ENCODE results near the gene SULF2. TPM values are rescaled to one million over a fixed set of nuclear protein-coding genes. Genes with fewer than 3 reads are reported as not detected.

SULF2 gene
- total RNA-seq, 1 experiment from 2014 or later, result 82.2 TPM

DNA sequence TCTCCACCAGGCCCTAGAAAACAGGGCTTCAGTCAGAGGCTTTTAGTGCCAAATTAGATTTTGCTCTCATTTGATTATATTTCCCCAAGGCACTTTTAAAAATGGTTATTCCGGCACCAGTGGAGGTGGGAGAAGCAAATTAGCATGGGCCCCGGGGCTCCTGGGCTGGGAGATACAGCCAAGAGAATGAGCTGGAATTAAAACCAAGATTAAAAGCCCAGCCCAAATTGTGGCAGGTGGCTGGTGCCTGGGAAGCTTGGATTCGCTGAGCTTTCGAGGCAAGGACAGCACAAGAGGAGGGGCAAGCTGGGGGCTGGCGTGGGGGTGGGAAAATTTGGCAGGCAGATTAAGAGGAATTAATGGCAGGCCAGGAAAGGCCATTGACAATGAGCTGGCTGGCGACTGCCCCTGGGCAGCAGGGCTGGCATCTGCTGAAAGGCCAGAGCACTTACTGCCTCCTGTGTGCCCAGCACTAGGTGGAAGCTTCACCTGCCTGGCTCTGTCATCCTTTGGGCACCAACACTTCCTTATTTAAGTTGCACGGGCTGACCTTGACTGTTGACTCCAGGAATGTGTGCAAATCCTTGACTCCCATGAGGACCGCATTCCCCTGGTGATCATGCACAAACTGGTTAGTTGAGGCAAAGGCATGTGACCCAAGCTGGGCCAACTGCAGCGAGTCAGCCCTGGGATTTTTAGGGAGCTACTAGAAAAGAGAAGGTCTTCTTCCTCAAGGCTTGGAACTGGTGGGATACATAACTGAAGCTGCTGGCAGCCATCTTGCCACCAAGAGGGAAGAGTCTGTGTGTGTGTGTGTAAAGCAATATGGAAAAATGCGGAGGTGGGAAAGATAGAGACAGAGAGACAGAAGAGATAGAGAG lies 76.1 kb downstream of the SULF2 start:
- POLR2A ChIA-PET, result interaction anchor here (0.9 kb wide), 1 partner anchor 14 kb away, joined by 3 read pairs; no protein-coding TSS in a partner anchor

DNA sequence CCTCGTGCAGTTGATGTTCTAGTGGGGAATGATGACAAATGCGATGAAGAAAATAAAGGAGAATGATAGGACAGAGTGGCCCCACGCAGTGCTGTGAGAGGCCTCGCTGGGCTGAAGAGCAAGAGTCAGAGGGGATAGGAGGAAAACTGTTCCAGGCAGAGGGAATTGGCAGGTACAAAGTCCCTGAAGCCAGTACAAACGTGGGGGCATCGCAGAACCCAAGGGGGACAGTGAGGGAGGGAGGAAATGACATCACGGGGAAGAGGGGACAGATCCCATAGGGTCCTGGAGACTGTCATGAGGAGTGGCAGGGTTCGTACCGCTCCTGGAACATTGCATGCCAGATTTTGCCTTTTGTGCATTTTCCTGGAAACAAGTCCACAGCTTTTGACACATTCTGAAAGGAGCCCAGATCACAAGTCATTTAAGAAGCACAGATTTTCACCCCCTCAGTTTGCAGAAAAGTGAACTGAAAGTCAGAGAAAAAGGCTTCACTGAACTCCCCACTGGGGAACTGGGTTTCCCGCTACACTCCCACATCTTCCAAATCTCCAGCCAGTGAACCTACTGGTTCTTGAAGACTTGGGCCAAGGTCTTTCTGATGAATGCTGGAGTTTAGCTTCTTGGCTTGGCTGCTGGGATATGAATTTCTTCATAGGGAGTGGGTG lies 77.0 kb downstream of the SULF2 start:
- BruUV-seq (replicated peaks), result no TSS peak
- TF ChIP-seq, protein P1, sequence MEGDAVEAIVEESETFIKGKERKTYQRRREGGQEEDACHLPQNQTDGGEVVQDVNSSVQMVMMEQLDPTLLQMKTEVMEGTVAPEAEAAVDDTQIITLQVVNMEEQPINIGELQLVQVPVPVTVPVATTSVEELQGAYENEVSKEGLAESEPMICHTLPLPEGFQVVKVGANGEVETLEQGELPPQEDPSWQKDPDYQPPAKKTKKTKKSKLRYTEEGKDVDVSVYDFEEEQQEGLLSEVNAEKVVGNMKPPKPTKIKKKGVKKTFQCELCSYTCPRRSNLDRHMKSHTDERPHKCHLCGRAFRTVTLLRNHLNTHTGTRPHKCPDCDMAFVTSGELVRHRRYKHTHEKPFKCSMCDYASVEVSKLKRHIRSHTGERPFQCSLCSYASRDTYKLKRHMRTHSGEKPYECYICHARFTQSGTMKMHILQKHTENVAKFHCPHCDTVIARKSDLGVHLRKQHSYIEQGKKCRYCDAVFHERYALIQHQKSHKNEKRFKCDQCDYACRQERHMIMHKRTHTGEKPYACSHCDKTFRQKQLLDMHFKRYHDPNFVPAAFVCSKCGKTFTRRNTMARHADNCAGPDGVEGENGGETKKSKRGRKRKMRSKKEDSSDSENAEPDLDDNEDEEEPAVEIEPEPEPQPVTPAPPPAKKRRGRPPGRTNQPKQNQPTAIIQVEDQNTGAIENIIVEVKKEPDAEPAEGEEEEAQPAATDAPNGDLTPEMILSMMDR (IDR thresholded peaks at IDR 0.05; ENCODE audit: unreplicated experiment), result no peak
- Mint-ChIP-seq H3K27me3 (ENCODE audit: insufficient read depth, unreplicated experiment) (no peaks in the 10 kb centered on the region), H3K4me1 (ENCODE audit: insufficient read depth, unreplicated experiment) (peaks cover 26% of the 10 kb centered on the region), H3K27ac (ENCODE audit: low read depth, unreplicated experiment) (no peak overlapping the region), H3K36me3 (ENCODE audit: insufficient read depth, unreplicated experiment) (peaks cover 57% of the 10 kb centered on the region), H3K9me3 (ENCODE audit: unreplicated experiment) (no peaks in the 10 kb centered on the region), H3K4me3 (ENCODE audit: unreplicated experiment) (no peak overlapping the region)
- CTCF ChIA-PET, result interaction anchor here (1.2 kb wide), 1 partner anchor 17 kb away, joined by 7 read pairs; no protein-coding TSS in a partner anchor
- POLR2A ChIA-PET, result interaction anchor here (0.9 to 1.1 kb wide), 2 partner anchors 13 to 15 kb away, joined by 3 read pairs; no protein-coding TSS in a partner anchor
- intact Hi-C loops (cut with micrococcal nuclease), result no loop called here
- no peak for DNase-seq (ENCODE audit: unreplicated experiment)

More for the DNA sequence above, 76.1 kb downstream of the SULF2 start:
- H3K27me3 Mint-ChIP-seq (ENCODE audit: insufficient read depth, unreplicated experiment), result no peaks in the 10 kb centered on the region
- BruUV-seq (replicated peaks), result no TSS peak
- no peak overlapping the region for H3K4me3 Mint-ChIP-seq (ENCODE audit: unreplicated experiment)
- H3K36me3 Mint-ChIP-seq (ENCODE audit: insufficient read depth, unreplicated experiment), result peaks cover 55% of the 10 kb centered on the region
- intact Hi-C loops (cut with micrococcal nuclease), result no loop called here
- H3K9me3 Mint-ChIP-seq (ENCODE audit: unreplicated experiment), result no peaks in the 10 kb centered on the region
- H3K27ac Mint-ChIP-seq (ENCODE audit: low read depth, unreplicated experiment), result no peak overlapping the region
- CTCF ChIA-PET, result interaction anchor here (0.5 to 1.2 kb wide), 4 partner anchors 16 to 1197 kb away, joined by 3 to 7 read pairs (median 4); no protein-coding TSS in a partner anchor
- DNase-seq (ENCODE audit: unreplicated experiment), result no peak
- H3K4me1 Mint-ChIP-seq (ENCODE audit: insufficient read depth, unreplicated experiment), result peaks cover 26% of the 10 kb centered on the region
- TF ChIP-seq, protein P1 (IDR thresholded peaks at IDR 0.05; ENCODE audit: unreplicated experiment), result no peak

DNA sequence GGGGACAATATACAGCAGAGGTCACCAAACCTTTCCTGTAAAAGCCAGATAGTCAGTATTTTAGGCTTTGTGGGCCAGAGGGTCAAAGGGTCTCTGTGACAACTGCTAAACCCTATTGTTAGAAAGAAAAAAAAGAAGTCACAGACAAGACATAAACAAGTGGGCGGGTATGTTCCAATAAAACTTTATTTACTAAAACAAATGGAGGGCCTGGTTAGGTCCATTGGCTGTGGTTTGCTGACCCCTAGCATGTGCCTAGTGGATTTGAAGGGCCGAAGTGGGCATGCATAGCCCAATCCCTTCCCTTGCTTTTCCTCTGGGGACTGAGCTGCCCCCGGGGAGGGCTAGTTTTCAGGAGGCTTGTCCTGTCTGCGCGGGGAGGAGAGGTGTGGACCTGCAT lies 78.9 kb downstream of the SULF2 start:
- Mint-ChIP-seq H3K36me3 (ENCODE audit: insufficient read depth, unreplicated experiment) (peaks cover 57% of the 10 kb centered on the region), H3K27ac (ENCODE audit: low read depth, unreplicated experiment) (no peak overlapping the region), H3K4me1 (ENCODE audit: insufficient read depth, unreplicated experiment) (peaks cover 14% of the 10 kb centered on the region), H3K9me3 (ENCODE audit: unreplicated experiment) (no peaks in the 10 kb centered on the region), H3K27me3 (ENCODE audit: insufficient read depth, unreplicated experiment) (no peaks in the 10 kb centered on the region), H3K4me3 (ENCODE audit: unreplicated experiment) (no peak overlapping the region)
- intact Hi-C loops (cut with micrococcal nuclease), result no loop called here
- TF ChIP-seq, protein P1 (IDR thresholded peaks at IDR 0.05; ENCODE audit: unreplicated experiment), result no peak
- CTCF ChIA-PET, result no interaction called here
- POLR2A ChIA-PET, result no interaction called here
- DNase-seq (ENCODE audit: unreplicated experiment), result no peak
- BruUV-seq (replicated peaks), result no TSS peak

DNA sequence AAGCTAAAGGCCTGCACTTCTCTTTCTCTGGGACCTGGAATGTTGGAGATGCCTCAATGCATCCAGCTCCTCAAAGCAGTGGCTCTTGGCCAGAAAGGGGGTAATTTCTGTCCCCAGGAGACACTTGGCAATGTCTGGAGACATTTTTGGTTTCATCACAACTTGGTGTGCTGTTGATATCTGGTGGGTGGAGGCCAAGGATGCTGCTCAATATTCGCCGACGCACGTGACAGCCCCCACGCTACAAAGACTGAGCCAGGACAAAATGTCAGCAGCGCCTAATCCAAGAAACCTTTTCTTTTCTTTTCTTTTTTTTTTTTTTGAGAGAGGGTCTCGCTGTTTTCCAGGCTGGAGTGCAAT lies 79.8 kb downstream of the SULF2 start:
- Mint-ChIP-seq H3K4me3 (ENCODE audit: unreplicated experiment) (no peak overlapping the region), H3K4me1 (ENCODE audit: insufficient read depth, unreplicated experiment) (peaks cover 12% of the 10 kb centered on the region), H3K27ac (ENCODE audit: low read depth, unreplicated experiment) (no peak overlapping the region), H3K9me3 (ENCODE audit: unreplicated experiment) (no peaks in the 10 kb centered on the region), H3K27me3 (ENCODE audit: insufficient read depth, unreplicated experiment) (no peaks in the 10 kb centered on the region), H3K36me3 (ENCODE audit: insufficient read depth, unreplicated experiment) (peaks cover 60% of the 10 kb centered on the region)
- no peak for DNase-seq (ENCODE audit: unreplicated experiment)
- BruUV-seq (replicated peaks), result no TSS peak
- intact Hi-C loops (cut with micrococcal nuclease), result no loop called here
- TF ChIP-seq, protein P1 (IDR thresholded peaks at IDR 0.05; ENCODE audit: unreplicated experiment), result no peak
- CTCF ChIA-PET, result interaction anchor here (0.8 to 1.2 kb wide), 2 partner anchors 20 to 915 kb away, joined by 3 to 5 read pairs; no protein-coding TSS in a partner anchor
- POLR2A ChIA-PET, result interaction anchor here (0.7 kb wide), 1 partner anchor 13 kb away, joined by 3 read pairs; no protein-coding TSS in a partner anchor
